Osteoblast (primary cell): ENCODE results near the gene TUSC2. TPM values are rescaled to one million over a fixed set of nuclear protein-coding genes. Genes with fewer than 3 reads are reported as not detected.

Experiments
- DNase-seq: peaks from one replicate; pipeline ENCODE4 v3.0.0; 2011; ENCODE audit warnings: low spot score, mixed read lengths; ENCODE audit not compliant: insufficient read length; ENCODE audit errors: missing footprints
- H2AFZ ChIP-seq: 2 replicates; pipeline ENCODE4 v1.6.0; 2011; ENCODE audit warnings: mild to moderate bottlenecking, low read length
- H3K27ac ChIP-seq: 2 replicates; pipeline ENCODE4 v1.5.1; 2011; ENCODE audit warnings: mild to moderate bottlenecking, low read depth, low read length, moderate library complexity
- H3K27me3 ChIP-seq: 2 replicates; pipeline ENCODE4 v1.6.0; 2012; ENCODE audit warnings: mild to moderate bottlenecking, control low read depth, inconsistent platforms, low read length, moderate library complexity; ENCODE audit not compliant: insufficient read depth
- H3K36me3 ChIP-seq: 2 replicates; pipeline ENCODE4 v1.5.1; 2011; ENCODE audit warnings: mild to moderate bottlenecking, low read length, control low read depth, moderate library complexity; ENCODE audit not compliant: insufficient read depth
- H3K4me1 ChIP-seq: 2 replicates; pipeline ENCODE4 v1.5.1; 2011; ENCODE audit warnings: mild to moderate bottlenecking, low read length, control low read depth, moderate library complexity; ENCODE audit not compliant: insufficient read depth
- H3K4me2 ChIP-seq: 2 replicates; pipeline ENCODE4 v1.6.0; 2011; ENCODE audit warnings: mild to moderate bottlenecking, low read length; ENCODE audit not compliant: insufficient read depth
- H3K4me3 ChIP-seq: fragments of 200-600 bp; sonication (generic); 3 replicates; pipeline ENCODE4 v1.5.1; 2012; ENCODE audit warnings: mild to moderate bottlenecking, low read length, inconsistent platforms; ENCODE audit not compliant: insufficient read depth
- H3K79me2 ChIP-seq: 2 replicates; pipeline ENCODE4 v1.6.0; 2012; ENCODE audit warnings: mild to moderate bottlenecking, low read length, control low read depth, inconsistent platforms; ENCODE audit not compliant: insufficient read depth
- H3K9me3 ChIP-seq: 2 replicates; pipeline ENCODE4 v1.5.1; 2011; ENCODE audit warnings: low read depth, low read length, control low read depth
- H4K20me1 ChIP-seq: 2 replicates; pipeline ENCODE4 v1.6.0; 2012; ENCODE audit warnings: mild to moderate bottlenecking, low read length, control low read depth; ENCODE audit not compliant: insufficient read depth
- CTCF ChIP-seq: IDR thresholded peaks from 2 replicates; pipeline ENCODE4 v1.5.1; 2011; ENCODE audit warnings: mild to moderate bottlenecking, low read depth, low read length, moderate library complexity; ENCODE audit errors: extremely low read depth
- total RNA-seq: library from RNA; depleted of rRNA; stranded (reverse); fragments of >200 nt; gene quantifications from 2 replicates; pipeline ENCODE4 v1.2.3, GENCODE V29; 2012

TUSC2 gene
- 15.9 and 16.6 TPM in 2 replicates for total RNA-seq

GRCh38 chr3:50327943-50328691 is at the start of gene TUSC2:
TUSC2 (minus strand) TSS chr3:50328223; CDS start chr3:50328099, 124 bp downstream.
- H4K20me1 ChIP-seq = peaks cover 28% of the 10 kb centered on the region
- H3K27me3 ChIP-seq = no peaks in the 10 kb centered on the region

GRCh38 chr3:50375258-50375931 is 47.4 kb upstream of the TUSC2 start:
- no peak for DNase-seq
- no peaks in the 10 kb centered on the region for H3K27me3 ChIP-seq
- no peak overlapping the region for H3K4me2 ChIP-seq
- H4K20me1 ChIP-seq = no peaks in the 10 kb centered on the region
- H3K4me1 ChIP-seq = no peaks in the 10 kb centered on the region
- H3K79me2 ChIP-seq = no peaks in the 10 kb centered on the region
- no peak for TF ChIP-seq CTCF
- no peak overlapping the region for H2AFZ ChIP-seq
- H3K9me3 ChIP-seq = no peaks in the 10 kb centered on the region
- H3K27ac ChIP-seq = no peak overlapping the region
- H3K4me3 ChIP-seq = no peak overlapping the region
- H3K36me3 ChIP-seq = no peaks in the 10 kb centered on the region

More at GRCh38 chr3:50327943-50328691, at the start of gene TUSC2:
- Histone ChIP-seq H2AFZ (peak within 1 kb of the TSS; percentile 94), H3K4me1 (peaks cover 14% of the 10 kb centered on the region), H3K36me3 (peaks cover 47% of the 10 kb centered on the region), H3K4me3 (peak within 1 kb of the TSS; percentile 94), H3K9me3 (no peaks in the 10 kb centered on the region), H3K27ac (peak within 1 kb of the TSS; percentile 86), H3K4me2 (peak within 1 kb of the TSS; percentile 99), H3K79me2 (peaks cover 54% of the 10 kb centered on the region)
- peak; percentile 100 for DNase-seq
- no peak for TF ChIP-seq CTCF

GRCh38 chr3:50374363-50375257 is 46.6 kb upstream of the TUSC2 start:
- no peaks in the 10 kb centered on the region for H3K79me2 ChIP-seq
- H2AFZ ChIP-seq = no peak overlapping the region
- no peak overlapping the region for H3K4me2 ChIP-seq
- no peak overlapping the region for H3K27ac ChIP-seq
- H3K9me3 ChIP-seq = no peaks in the 10 kb centered on the region
- DNase-seq = no peak
- H3K36me3 ChIP-seq = no peaks in the 10 kb centered on the region
- H3K27me3 ChIP-seq = no peaks in the 10 kb centered on the region
- no peaks in the 10 kb centered on the region for H3K4me1 ChIP-seq
- no peak overlapping the region for H3K4me3 ChIP-seq
- H4K20me1 ChIP-seq = no peaks in the 10 kb centered on the region
- no peak for TF ChIP-seq CTCF
